Right lobe of liver (tissue), 6 donors: ENCODE results near the gene CST9. TPM values are rescaled to one million over a fixed set of nuclear protein-coding genes. Genes with fewer than 3 reads are reported as not detected.
A peak's percentile ranks its signal among the peaks of the same experiment; 100 is the strongest.

Experiments
- ATAC-seq, 4 donors: fragments of 200-7000 bp; cut with Tn5 transposase; one replicate each; pipeline ENCODE4 v1.9.1; 2020; ENCODE audit warnings: mild to moderate bottlenecking in 4 of 4, moderate library complexity in 4 of 4
- DNase-seq, 3 donors: peaks; one replicate each; pipeline ENCODE4 v3.0.0-alpha.2; 2020
- H3K27ac ChIP-seq, 3 donors: fragments of 200-600 bp; one replicate each; pipeline ENCODE4 v1.8.0; 2022
- H3K27me3 ChIP-seq, 2 donors: fragments of 200-600 bp; one replicate each; pipeline ENCODE4 v1.8.0; 2022
- H3K36me3 ChIP-seq, 4 donors: fragments of 200-600 bp; sonication (generic) in 1 of 4; one replicate each; pipeline versions ENCODE4 v1.5.1 to v1.8.0; 2017 to 2022; ENCODE audit warnings: control low read depth in 1 of 4
- H3K4me1 ChIP-seq, 4 donors: fragments of 200-600 bp; sonication (generic) in 1 of 4; one replicate each; pipeline versions ENCODE4 v1.5.1 to v1.8.0; 2017 to 2022; ENCODE audit warnings: control low read depth in 1 of 4
- H3K4me3 ChIP-seq, 3 donors: fragments of 200-600 bp; one replicate each; pipeline ENCODE4 v1.8.0; 2022
- H3K9me3 ChIP-seq, 4 donors: fragments of 200-600 bp; sonication (generic) in 1 of 4; one replicate each; pipeline versions ENCODE4 v1.5.1 to v1.8.0; 2017 to 2022; ENCODE audit warnings: control low read depth in 1 of 4
- CTCF ChIP-seq, 4 donors: fragments of 200-600 bp in 3 of 4; fragments of 450-650 bp in 1 of 4; IDR thresholded peaks; one replicate each; pipeline versions ENCODE4 v1.5.1 to v1.8.0; 2016 to 2022; ENCODE audit warnings: antibody characterized with exemption in 4 of 4, mild to moderate bottlenecking in 2 of 4
- POLR2A ChIP-seq: fragments of 450-650 bp; IDR thresholded peaks from one replicate; pipeline ENCODE4 v1.6.1; 2017; ENCODE audit warnings: antibody characterized with exemption, mild to moderate bottlenecking
- WGBS: methylation state at CpG from one replicate; pipeline ENCODE4 v1.1.6; 2018; ENCODE audit warnings: low coverage, low lambda C conversion rate; ENCODE audit not compliant: insufficient coverage; ENCODE audit errors: missing lambda C conversion rate; 5-methylcytosine and 5-hydroxymethylcytosine counted together
- intact Hi-C, 2 donors: fragments of 100-400 bp; cut with DNase I; formaldehyde crosslinking; loops; one replicate each; pipeline versions ENCODE4 v1.11.2 to v1.14.1; 2022
- total RNA-seq, 6 experiments: library from RNA; depleted of rRNA in 2 of 6; stranded (reverse); fragments of >200 nt in 2 of 6; fragmentation: NEBNext Ultra II Directional in 3 of 6; extraction: Animal tissue kit (Norgen Biotek cat#: 25700) in 3 of 6; gene quantifications; one replicate each; pipeline versions ENCODE4 v1.1.0 to v1.2.4, GENCODE V29; 2016 to 2023
- donor health status: DM: no; HTN: yes; CAD: no.
- donor health status: DM: no; HTN: no; CAD: no.
- donor health status: DM: no; HTN: no; CAD: no.
- donor health status: DM: no; HTN: yes; CAD: no.
- donor health status: DM: no; HTN: yes; CAD: no.

CST9 gene
- total RNA-seq, 6 experiments from 2014 or later: not detected

- ATAC-seq (no peak), DNase-seq (no peak)
- no peak for TF ChIP-seq POLR2A
- no peak for TF ChIP-seq CTCF (IDR thresholded peaks at IDR 0.05)
- Histone ChIP-seq H3K9me3 (no peaks in the 10 kb centered on the region), H3K4me3 (no peak overlapping the region), H3K27me3 (no peaks in the 10 kb centered on the region), H3K36me3 (no peaks in the 10 kb centered on the region), H3K4me1 (no peaks in the 10 kb centered on the region), H3K27ac (no peak overlapping the region)
- intact Hi-C loops: no loop called here
- 74% methylated on average over 8 of the region's 10 CpGs for WGBS
These were observed 17.0 kb downstream of the CST9 start for GRCh38 chr20:23588434-23589403.

- TF ChIP-seq CTCF (IDR thresholded peaks at IDR 0.05) (no peak), POLR2A (no peak)
- intact Hi-C loops: no loop called here
- DNase-seq: no peak
- H3K27me3 ChIP-seq: no peaks in the 10 kb centered on the region
- no peak overlapping the region for H3K27ac ChIP-seq
- H3K9me3 ChIP-seq: no peaks in the 10 kb centered on the region
- ATAC-seq: no peak
- no peaks in the 10 kb centered on the region for H3K4me1 ChIP-seq
- H3K36me3 ChIP-seq: no peaks in the 10 kb centered on the region
- no peak overlapping the region for H3K4me3 ChIP-seq
- 50% methylated on average over 2 of the region's 7 CpGs for WGBS
These were observed 18.1 kb downstream of the CST9 start for GRCh38 chr20:23587631-23588030.

- peak in 1 of 4 donors; percentile 16 for ATAC-seq
- WGBS: 27% methylated on average over 3 of the region's 13 CpGs
- intact Hi-C loops: no loop called here
- Histone ChIP-seq H3K4me1 (no peaks in the 10 kb centered on the region), H3K9me3 (no peaks in the 10 kb centered on the region), H3K36me3 (no peaks in the 10 kb centered on the region), H3K4me3 (no peak overlapping the region), H3K27ac (no peak overlapping the region), H3K27me3 (no peaks in the 10 kb centered on the region)
- no peak for DNase-seq
- TF ChIP-seq CTCF (IDR thresholded peaks at IDR 0.05) (no peak), POLR2A (no peak)
These were observed 18.8 kb downstream of the CST9 start for GRCh38 chr20:23586735-23587525.

- intact Hi-C loops: no loop called here
- Histone ChIP-seq H3K4me3 (no peak overlapping the region), H3K36me3 (no peaks in the 10 kb centered on the region), H3K27me3 (no peaks in the 10 kb centered on the region), H3K27ac (no peak overlapping the region), H3K9me3 (no peaks in the 10 kb centered on the region), H3K4me1 (no peaks in the 10 kb centered on the region)
- DNase-seq (no peak), ATAC-seq (peak in 3 of 4 donors; percentile 12 to 40 (median 23))
- 36% methylated on average over 3 of the region's 5 CpGs for WGBS
- TF ChIP-seq POLR2A (no peak), CTCF (IDR thresholded peaks at IDR 0.05) (no peak)
These were observed 19.6 kb downstream of the CST9 start for GRCh38 chr20:23585808-23586734.
